Breast epithelium (tissue), 3 donors: ENCODE results near the gene SATB1.

Experiments used
- POLR2A ChIP-seq: fragments of 450-650 bp; IDR thresholded peaks from one replicate; pipeline ENCODE4 v1.6.1; 2016; ENCODE audit warnings: antibody characterized with exemption, mild to moderate bottlenecking, moderate library complexity
- POLR2AphosphoS5 ChIP-seq, 3 donors: sonication (generic); formaldehyde crosslinking; IDR thresholded peaks; one replicate each; pipeline ENCODE4 v1.6.1; 2017; ENCODE audit warnings: antibody characterized with exemption in 3 of 3
- TF ChIP-seq, protein P1 (sequence below), 3 donors: fragments of 450-650 bp; IDR thresholded peaks; one replicate each; pipeline ENCODE4 v1.5.1; 2016 to 2017; ENCODE audit warnings: antibody characterized with exemption in 3 of 3, mild to moderate bottlenecking in 3 of 3, moderate library complexity in 3 of 3

DNA sequence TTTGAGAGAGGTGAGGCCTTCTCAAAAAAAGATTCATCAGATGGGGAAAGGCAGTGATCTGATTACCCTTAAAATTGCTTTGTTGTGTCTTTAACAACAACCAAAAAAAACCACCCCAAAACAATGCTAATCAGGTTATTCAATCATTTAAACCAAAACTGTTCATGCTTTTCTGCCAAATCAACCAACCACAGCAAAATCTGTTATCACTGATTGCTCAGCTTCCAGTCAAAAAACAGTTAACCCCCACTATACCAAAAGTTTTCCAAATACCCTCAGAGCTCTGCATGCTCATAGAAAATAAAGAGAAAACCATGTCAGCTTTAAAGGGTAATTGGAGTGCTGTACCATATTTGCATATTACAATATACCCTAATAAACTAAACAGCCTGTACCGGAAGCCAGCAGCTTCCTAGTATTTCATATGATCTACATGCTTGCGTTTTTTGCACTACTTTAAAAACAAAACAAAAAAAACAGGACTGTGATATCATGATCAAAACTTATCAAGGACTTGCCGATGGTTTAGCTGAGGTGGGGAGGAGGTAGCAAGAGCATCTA, 22.8 kb downstream of the SATB1 start:
- TF ChIP-seq, protein P1, sequence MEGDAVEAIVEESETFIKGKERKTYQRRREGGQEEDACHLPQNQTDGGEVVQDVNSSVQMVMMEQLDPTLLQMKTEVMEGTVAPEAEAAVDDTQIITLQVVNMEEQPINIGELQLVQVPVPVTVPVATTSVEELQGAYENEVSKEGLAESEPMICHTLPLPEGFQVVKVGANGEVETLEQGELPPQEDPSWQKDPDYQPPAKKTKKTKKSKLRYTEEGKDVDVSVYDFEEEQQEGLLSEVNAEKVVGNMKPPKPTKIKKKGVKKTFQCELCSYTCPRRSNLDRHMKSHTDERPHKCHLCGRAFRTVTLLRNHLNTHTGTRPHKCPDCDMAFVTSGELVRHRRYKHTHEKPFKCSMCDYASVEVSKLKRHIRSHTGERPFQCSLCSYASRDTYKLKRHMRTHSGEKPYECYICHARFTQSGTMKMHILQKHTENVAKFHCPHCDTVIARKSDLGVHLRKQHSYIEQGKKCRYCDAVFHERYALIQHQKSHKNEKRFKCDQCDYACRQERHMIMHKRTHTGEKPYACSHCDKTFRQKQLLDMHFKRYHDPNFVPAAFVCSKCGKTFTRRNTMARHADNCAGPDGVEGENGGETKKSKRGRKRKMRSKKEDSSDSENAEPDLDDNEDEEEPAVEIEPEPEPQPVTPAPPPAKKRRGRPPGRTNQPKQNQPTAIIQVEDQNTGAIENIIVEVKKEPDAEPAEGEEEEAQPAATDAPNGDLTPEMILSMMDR (IDR thresholded peaks at IDR 0.05): no peak
- TF ChIP-seq POLR2AphosphoS5 (IDR thresholded peaks at IDR 0.05): no peak
- TF ChIP-seq POLR2A: no peak
